Right lobe of liver (tissue), 6 donors: ENCODE results near the gene PAK6. TPM values are rescaled to one million over a fixed set of nuclear protein-coding genes. Genes with fewer than 3 reads are reported as not detected.
A peak's percentile ranks its signal among the peaks of the same experiment; 100 is the strongest.

Experiments
- ATAC-seq, 4 donors: fragments of 200-7000 bp; cut with Tn5 transposase; one replicate each; pipeline ENCODE4 v1.9.1; 2020; ENCODE audit warnings: mild to moderate bottlenecking in 4 of 4, moderate library complexity in 4 of 4
- DNase-seq, 3 donors: peaks; one replicate each; pipeline ENCODE4 v3.0.0-alpha.2; 2020
- H3K27ac ChIP-seq, 3 donors: fragments of 200-600 bp; one replicate each; pipeline ENCODE4 v1.8.0; 2022
- H3K27me3 ChIP-seq, 2 donors: fragments of 200-600 bp; one replicate each; pipeline ENCODE4 v1.8.0; 2022
- H3K36me3 ChIP-seq, 4 donors: fragments of 200-600 bp; sonication (generic) in 1 of 4; one replicate each; pipeline versions ENCODE4 v1.5.1 to v1.8.0; 2017 to 2022; ENCODE audit warnings: control low read depth in 1 of 4
- H3K4me1 ChIP-seq, 4 donors: fragments of 200-600 bp; sonication (generic) in 1 of 4; one replicate each; pipeline versions ENCODE4 v1.5.1 to v1.8.0; 2017 to 2022; ENCODE audit warnings: control low read depth in 1 of 4
- H3K4me3 ChIP-seq, 3 donors: fragments of 200-600 bp; one replicate each; pipeline ENCODE4 v1.8.0; 2022
- H3K9me3 ChIP-seq, 4 donors: fragments of 200-600 bp; sonication (generic) in 1 of 4; one replicate each; pipeline versions ENCODE4 v1.5.1 to v1.8.0; 2017 to 2022; ENCODE audit warnings: control low read depth in 1 of 4
- POLR2A ChIP-seq: fragments of 450-650 bp; IDR thresholded peaks from one replicate; pipeline ENCODE4 v1.6.1; 2017; ENCODE audit warnings: antibody characterized with exemption, mild to moderate bottlenecking
- WGBS: methylation state at CpG from one replicate; pipeline ENCODE4 v1.1.6; 2018; ENCODE audit warnings: low coverage, low lambda C conversion rate; ENCODE audit not compliant: insufficient coverage; ENCODE audit errors: missing lambda C conversion rate; 5-methylcytosine and 5-hydroxymethylcytosine counted together
- intact Hi-C, 2 donors: fragments of 100-400 bp; cut with DNase I; formaldehyde crosslinking; loops; one replicate each; pipeline versions ENCODE4 v1.11.2 to v1.14.1; 2022
- total RNA-seq, 6 experiments: library from RNA; depleted of rRNA in 2 of 6; stranded (reverse); fragments of >200 nt in 2 of 6; fragmentation: NEBNext Ultra II Directional in 3 of 6; extraction: Animal tissue kit (Norgen Biotek cat#: 25700) in 3 of 6; gene quantifications; one replicate each; pipeline versions ENCODE4 v1.1.0 to v1.2.4, GENCODE V29; 2016 to 2023
- TF ChIP-seq, protein P1 (sequence below), 4 donors: fragments of 200-600 bp in 3 of 4; fragments of 450-650 bp in 1 of 4; IDR thresholded peaks; one replicate each; pipeline versions ENCODE4 v1.5.1 to v1.8.0; 2016 to 2022; ENCODE audit warnings: antibody characterized with exemption in 4 of 4, mild to moderate bottlenecking in 2 of 4
- donor health status: DM: no; HTN: yes; CAD: no.
- donor health status: DM: no; HTN: no; CAD: no.
- donor health status: DM: no; HTN: no; CAD: no.
- donor health status: DM: no; HTN: yes; CAD: no.
- donor health status: DM: no; HTN: yes; CAD: no.

Gene PAK6
- total RNA-seq, 6 experiments from 2014 or later = 0.05 to 0.19 (median 0.10) TPM; not detected in 2

DNA sequence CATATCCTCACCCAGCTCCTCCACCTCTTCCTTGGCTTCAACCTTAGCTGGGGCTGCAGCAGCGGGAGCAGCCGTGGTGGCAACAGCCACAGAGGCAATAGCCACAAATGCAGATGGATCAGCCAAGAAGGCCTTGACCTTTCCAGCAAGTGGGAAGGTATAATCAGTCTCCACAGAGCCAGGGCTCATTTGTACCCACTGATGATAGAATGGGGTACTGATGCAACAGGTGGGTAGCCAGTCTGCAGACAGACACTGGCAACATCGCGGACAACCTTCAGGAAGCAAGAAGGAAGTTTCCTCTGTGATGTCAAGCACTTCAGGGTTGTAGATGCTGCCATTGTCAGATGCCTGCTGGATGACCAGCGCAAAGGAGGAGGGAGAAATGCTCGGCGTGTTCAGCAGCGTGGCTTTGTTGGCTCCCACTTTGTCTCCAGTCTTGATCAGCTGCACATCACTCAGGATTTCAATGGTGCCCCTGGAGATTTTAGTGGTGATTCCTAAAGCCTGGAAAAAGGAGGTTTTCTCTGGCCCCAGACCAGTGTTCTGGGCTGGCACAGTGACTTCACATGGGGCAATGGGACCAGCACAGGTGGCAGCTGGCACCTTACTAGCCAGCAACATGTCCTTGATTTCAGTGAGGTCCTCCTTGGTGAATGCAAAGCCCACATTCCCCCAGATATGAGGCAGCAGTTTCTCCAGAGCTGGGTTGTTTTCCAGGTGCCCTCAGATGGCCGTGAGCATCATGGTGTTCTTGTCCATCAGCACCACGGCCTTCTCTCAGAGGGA lies 73.7 kb downstream of the PAK6 start:
- Histone ChIP-seq H3K27ac (no peak overlapping the region), H3K4me1 (no peaks in the 10 kb centered on the region), H3K4me3 (no peak overlapping the region), H3K9me3 (no peaks in the 10 kb centered on the region), H3K27me3 (no peaks in the 10 kb centered on the region), H3K36me3 (no peaks in the 10 kb centered on the region)
- intact Hi-C loops = no loop called here
- 100% methylated on average over 2 of the region's 10 CpGs for WGBS
- ATAC-seq (no peak), DNase-seq (no peak)
- TF ChIP-seq, protein P1, sequence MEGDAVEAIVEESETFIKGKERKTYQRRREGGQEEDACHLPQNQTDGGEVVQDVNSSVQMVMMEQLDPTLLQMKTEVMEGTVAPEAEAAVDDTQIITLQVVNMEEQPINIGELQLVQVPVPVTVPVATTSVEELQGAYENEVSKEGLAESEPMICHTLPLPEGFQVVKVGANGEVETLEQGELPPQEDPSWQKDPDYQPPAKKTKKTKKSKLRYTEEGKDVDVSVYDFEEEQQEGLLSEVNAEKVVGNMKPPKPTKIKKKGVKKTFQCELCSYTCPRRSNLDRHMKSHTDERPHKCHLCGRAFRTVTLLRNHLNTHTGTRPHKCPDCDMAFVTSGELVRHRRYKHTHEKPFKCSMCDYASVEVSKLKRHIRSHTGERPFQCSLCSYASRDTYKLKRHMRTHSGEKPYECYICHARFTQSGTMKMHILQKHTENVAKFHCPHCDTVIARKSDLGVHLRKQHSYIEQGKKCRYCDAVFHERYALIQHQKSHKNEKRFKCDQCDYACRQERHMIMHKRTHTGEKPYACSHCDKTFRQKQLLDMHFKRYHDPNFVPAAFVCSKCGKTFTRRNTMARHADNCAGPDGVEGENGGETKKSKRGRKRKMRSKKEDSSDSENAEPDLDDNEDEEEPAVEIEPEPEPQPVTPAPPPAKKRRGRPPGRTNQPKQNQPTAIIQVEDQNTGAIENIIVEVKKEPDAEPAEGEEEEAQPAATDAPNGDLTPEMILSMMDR (IDR thresholded peaks at IDR 0.05) = no peak
- TF ChIP-seq POLR2A = no peak

DNA sequence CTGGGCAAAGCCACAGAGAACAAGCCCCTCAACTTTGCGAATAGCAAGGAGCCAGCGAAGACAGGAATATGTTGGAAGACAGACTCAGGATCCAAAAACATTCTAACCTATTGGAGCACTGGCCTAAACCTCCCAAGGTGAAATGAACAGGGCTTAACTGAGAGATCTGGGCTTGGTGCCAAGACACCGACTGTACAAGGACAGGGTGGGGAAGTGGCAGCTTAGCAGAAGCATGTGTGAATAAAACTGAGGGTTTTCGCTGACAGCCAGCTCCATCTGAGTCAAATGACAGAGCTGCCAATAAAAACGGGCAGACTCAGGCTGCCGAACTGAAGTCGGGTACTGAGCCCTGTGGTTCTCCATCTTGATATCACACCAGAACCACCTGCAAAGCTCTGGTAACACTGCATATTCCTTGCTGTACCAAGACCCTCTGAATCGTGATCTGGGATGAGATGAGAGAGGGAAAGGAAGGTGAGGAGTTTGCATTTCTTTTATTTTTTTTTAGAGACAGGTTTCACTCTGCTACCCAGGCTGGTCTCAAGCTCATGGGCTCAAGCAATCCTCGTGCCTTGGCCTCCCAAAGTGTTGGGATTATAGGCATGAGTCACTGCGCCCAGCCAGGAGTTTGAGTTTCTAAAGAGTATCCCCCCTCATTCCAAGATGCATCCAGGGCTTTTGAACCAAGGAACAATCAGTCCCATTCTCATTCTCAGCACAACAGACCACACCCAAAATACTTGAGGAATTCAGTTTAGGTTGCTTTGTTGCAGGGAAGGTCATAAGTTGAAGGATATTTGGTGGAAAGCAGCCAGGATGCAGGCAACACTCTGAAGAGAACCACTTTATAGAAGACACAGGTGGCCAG lies 74.9 kb downstream of the PAK6 start:
- peak in 2 of 3 donors; percentile 50 to 61 for DNase-seq
- intact Hi-C loops = no loop called here
- no peaks in the 10 kb centered on the region for H3K36me3 ChIP-seq
- no peaks in the 10 kb centered on the region for H3K27me3 ChIP-seq
- 32% methylated on average over 9 of the region's 10 CpGs for WGBS
- no peak overlapping the region for H3K27ac ChIP-seq
- no peak for TF ChIP-seq POLR2A
- TF ChIP-seq, protein P1 (IDR thresholded peaks at IDR 0.05) = no peak
- no peak overlapping the region for H3K4me3 ChIP-seq
- no peaks in the 10 kb centered on the region for H3K9me3 ChIP-seq
- ATAC-seq = peak; percentile 35 to 49 (median 40)
- H3K4me1 ChIP-seq = no peaks in the 10 kb centered on the region

DNA sequence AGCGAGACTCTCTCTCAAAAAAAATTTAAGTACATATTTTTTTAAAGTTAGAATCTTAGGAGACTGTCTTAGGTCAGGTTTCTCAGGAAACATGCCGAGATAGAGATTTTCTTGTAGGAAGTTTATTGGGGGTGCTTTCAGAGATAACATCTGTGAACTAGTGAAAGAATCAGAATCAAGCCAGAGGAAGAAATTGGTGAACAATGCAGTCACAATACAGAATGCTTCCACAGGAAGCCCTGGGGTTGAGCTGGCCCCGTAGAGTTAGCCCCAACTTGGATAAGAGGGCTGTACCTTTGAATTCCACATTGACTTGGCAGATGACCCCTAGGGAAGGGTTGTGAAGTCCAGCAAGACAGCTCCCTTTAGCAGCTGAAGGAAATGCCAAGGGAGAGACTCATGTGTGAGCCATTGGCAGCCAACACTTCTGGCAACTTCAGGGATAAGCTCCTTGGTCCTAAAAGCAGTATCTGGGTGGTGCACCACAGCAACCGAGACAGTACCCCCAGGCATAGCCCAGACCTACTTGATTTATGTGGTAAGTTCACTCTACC lies 75.9 kb downstream of the PAK6 start:
- intact Hi-C loops = no loop called here
- no peak for TF ChIP-seq POLR2A

DNA sequence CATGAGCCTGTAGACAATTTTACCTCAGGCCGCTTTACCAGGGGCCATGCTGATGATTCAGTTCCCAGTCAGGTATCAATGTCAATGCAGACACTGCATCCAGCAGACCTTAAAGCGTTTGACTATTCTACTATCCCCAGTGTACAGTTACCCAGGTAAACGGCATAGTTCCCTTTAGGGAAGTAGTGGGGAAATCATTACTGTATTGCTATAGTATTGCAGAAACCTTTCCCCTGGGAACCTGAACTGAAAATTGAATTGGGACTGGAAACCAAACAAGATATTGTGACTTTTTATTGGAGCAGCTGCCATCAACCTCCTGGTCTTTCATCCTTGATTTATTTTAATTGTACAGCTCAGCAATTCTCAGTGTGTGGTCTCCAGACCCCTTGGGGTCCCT lies 78.1 kb downstream of the PAK6 start:
- no peaks in the 10 kb centered on the region for H3K27me3 ChIP-seq
- TF ChIP-seq, protein P1 (IDR thresholded peaks at IDR 0.05) = no peak
- no peak for TF ChIP-seq POLR2A
- DNase-seq (no peak), ATAC-seq (no peak)
- 78% methylated on average over 3 of the region's 3 CpGs for WGBS
- no peak overlapping the region for H3K4me3 ChIP-seq
- H3K9me3 ChIP-seq = no peaks in the 10 kb centered on the region
- intact Hi-C loops = no loop called here
- no peak overlapping the region for H3K27ac ChIP-seq
- no peaks in the 10 kb centered on the region for H3K36me3 ChIP-seq
- H3K4me1 ChIP-seq = no peaks in the 10 kb centered on the region

More for the DNA sequence above, 75.9 kb downstream of the PAK6 start:
- no peaks in the 10 kb centered on the region for H3K27me3 ChIP-seq
- H3K4me1 ChIP-seq = no peaks in the 10 kb centered on the region
- H3K27ac ChIP-seq = no peak overlapping the region
- 49% methylated on average over 4 of the region's 4 CpGs for WGBS
- no peak for DNase-seq
- ATAC-seq = no peak
- H3K9me3 ChIP-seq = no peaks in the 10 kb centered on the region
- H3K4me3 ChIP-seq = no peak overlapping the region
- H3K36me3 ChIP-seq = no peaks in the 10 kb centered on the region
